GM19324 (cell line): ENCODE results near the gene ZNF398.
"Not testable (repeated sequence)": the region's sequence is repeated elsewhere in the genome, so short reads cannot be mapped to it uniquely, and the experiment has no call there.

Experiments
- ATAC-seq: cut with Tn5 transposase; IDR thresholded peaks from one replicate; pipeline ENCODE4 v1.9.1; 2021; ENCODE audit warnings: mild to moderate bottlenecking, moderate library complexity; ENCODE audit not compliant: unreplicated experiment, low FRiP score

The ZNF398 gene

GRCh38 chr7:149223761-149224160 is 76.5 kb downstream of the ZNF398 start:
- ATAC-seq: no peak

- no peak for ATAC-seq
Measured at GRCh38 chr7:149224352-149224751, 77.1 kb downstream of the ZNF398 start.

- no peak for ATAC-seq
Measured at GRCh38 chr7:149225106-149225505, 77.9 kb downstream of the ZNF398 start.

DNA sequence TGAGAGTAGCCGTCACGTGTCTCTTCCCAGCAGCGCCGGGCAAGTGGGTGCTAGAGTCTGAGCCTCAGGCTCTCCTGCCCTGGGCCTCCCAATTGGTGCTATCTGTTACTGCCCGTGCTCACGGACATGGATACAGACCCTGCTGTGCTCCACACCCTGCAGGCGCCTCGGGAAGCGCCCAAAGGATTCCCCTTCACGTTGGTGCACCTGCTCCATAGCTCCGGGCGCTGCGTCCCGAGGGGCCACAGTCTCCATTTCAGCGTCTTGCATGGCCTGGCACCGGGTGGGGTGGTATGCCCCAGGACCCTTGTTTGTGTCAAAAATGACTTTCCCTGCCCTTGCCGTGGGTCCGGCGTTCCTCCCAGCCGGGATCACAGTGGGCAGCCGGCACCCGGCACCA is 78.4 kb downstream of the ZNF398 start:
- ATAC-seq: no peak

DNA sequence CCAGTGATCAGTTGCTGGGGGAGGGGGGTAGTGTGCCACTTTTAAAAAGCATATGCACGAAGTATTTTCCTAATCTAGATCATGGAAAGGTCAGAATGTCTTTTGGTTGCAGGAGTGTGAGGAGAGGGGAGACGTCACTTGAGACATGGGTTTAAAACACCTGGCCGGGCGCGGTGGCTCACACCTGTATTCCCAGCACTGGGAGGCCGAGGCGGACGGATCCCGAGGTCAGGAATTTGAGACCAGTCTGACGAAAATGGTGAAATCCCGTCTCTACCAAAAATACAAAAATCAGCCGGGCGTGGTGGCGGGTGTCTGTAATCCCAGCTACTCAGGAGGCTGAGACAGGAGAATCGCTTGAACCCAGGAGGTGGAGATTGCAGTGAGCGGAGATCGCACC is 79.1 kb downstream of the ZNF398 start:
- ATAC-seq: not testable (repeated sequence)

- no peak for ATAC-seq
Measured at GRCh38 chr7:149226840-149227494, 79.7 kb downstream of the ZNF398 start.

DNA sequence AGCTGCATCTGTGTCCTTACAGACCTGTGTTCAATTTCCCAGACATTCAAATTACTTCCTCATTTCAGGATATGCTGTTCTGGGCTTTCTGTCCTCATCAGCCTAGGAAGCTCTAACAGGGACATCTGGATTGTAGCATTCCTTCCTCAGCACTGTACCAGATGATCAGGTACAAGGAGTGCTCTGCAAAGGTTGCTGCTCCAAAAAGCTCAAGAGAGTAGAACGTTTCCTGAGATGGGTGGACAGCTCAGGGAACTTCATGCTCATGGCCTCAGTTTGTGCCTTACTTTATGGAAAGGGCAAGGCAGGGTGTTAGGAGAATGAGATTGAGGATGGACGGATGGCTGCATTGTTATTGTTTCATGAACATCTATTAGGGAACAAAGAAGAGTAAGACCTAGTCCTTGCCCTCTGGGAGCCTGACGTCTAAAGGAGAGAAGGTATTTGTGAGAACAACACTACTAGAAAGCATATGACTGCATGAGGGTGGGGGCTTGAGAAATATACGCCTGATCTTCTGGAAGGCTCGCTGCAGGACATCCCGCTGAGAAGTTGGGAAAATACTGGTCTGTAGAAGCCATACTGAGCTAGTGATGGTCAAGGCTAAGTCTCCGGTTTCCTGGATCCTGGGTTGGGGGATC is 81.7 kb downstream of the ZNF398 start:
- ATAC-seq: no peak

DNA sequence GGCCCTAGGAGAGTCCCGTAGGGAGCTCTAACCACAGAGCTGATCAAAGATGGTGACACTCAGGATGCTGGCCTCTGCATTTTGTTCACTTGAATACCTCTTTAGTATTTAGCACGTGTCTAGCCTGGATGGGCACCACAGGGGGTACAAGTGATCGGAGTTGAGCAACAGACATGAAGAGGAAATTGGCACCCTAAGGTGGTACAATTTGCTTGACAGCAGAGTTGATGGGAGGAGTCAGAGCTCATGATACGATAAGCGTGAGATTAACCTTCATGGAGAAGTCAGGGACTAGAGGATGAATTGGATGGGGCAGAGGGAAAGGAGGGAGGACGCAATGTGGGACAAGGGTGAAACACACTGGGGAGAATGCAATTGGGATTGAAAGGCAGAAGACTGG is 82.3 kb downstream of the ZNF398 start:
- ATAC-seq: no peak

DNA sequence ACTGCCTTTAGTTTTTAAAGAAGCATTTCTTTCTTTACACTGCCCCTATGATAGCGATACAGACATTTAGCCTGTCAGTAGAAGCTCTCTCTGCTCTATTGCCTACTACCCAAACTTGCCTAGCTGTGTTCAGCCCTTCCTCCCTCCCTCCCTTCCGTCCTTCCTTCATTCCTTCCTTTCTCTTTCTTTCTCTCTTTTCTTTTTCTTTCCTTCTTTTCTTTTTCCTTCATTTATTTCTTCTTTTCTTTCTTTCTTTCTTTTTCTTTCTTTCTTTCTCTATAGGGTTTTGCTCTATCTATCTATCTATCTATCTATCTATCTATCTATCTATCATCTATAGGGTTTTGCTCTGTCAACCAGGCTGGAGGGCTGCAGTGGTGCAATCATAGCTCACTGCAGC is 85.1 kb downstream of the ZNF398 start:
- no peak for ATAC-seq
